ENCODE measurements around the gene GALNT12. TPM values are rescaled to one million over a fixed set of nuclear protein-coding genes. Genes with fewer than 3 reads are reported as not detected.

GALNT12 gene
- total RNA-seq, 1 donor from 2014 or later = 12.9 TPM

DNA sequence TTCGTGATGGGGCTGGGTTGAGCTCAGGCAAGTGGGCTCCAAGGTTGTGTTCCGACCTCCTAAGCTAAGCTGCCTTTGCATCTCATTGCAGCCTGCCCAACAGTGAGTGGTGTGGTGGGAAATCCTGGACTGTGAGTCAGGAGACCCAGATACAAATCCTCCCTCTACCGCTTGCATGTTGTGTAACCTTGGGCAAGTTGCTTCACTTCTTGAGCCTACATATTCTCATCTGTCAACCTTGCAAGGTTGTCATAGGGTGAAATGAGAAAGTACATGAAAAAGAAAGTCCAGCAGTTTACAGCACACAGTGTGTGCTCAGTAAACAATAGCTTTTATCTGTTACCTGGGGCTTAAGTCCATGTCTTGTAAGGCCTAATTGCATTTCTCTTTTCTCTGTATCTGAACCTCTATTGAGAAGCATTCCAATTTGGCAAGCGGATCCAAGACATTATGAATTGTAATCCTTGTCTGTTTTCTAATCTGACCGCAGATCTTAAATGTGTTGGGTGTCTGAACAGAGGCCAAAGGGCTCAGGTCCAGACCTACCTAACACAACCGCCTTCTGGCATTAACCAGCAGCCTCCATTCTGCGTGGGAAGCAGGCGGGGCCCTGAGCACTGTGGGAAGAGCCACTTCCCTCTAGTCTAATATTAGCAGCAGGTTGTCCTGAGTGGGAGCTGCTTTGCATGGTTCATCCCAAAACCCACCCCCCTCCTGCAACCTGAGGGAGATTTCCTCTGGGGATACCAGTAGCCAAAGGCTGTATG lies 1.8 kb upstream of the GALNT12 start:
- H3K27ac Mint-ChIP-seq = no peak overlapping the region
- H3K36me3 Mint-ChIP-seq (ENCODE audit: insufficient read depth) = no peaks in the 10 kb centered on the region
- TF ChIP-seq, protein P1, sequence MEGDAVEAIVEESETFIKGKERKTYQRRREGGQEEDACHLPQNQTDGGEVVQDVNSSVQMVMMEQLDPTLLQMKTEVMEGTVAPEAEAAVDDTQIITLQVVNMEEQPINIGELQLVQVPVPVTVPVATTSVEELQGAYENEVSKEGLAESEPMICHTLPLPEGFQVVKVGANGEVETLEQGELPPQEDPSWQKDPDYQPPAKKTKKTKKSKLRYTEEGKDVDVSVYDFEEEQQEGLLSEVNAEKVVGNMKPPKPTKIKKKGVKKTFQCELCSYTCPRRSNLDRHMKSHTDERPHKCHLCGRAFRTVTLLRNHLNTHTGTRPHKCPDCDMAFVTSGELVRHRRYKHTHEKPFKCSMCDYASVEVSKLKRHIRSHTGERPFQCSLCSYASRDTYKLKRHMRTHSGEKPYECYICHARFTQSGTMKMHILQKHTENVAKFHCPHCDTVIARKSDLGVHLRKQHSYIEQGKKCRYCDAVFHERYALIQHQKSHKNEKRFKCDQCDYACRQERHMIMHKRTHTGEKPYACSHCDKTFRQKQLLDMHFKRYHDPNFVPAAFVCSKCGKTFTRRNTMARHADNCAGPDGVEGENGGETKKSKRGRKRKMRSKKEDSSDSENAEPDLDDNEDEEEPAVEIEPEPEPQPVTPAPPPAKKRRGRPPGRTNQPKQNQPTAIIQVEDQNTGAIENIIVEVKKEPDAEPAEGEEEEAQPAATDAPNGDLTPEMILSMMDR (IDR thresholded peaks at IDR 0.05; ENCODE audit: unreplicated experiment) = no peak
- DNase-seq (ENCODE audit: low spot score, unreplicated experiment) = no peak
- H3K4me1 Mint-ChIP-seq (ENCODE audit: low read depth) = peaks cover 41% of the 10 kb centered on the region
- H3K27me3 Mint-ChIP-seq = peaks cover 27% of the 10 kb centered on the region
- no peak overlapping the region for H3K4me3 Mint-ChIP-seq (ENCODE audit: low read depth)
- no peaks in the 10 kb centered on the region for H3K9me3 Mint-ChIP-seq (ENCODE audit: low read depth)

DNA sequence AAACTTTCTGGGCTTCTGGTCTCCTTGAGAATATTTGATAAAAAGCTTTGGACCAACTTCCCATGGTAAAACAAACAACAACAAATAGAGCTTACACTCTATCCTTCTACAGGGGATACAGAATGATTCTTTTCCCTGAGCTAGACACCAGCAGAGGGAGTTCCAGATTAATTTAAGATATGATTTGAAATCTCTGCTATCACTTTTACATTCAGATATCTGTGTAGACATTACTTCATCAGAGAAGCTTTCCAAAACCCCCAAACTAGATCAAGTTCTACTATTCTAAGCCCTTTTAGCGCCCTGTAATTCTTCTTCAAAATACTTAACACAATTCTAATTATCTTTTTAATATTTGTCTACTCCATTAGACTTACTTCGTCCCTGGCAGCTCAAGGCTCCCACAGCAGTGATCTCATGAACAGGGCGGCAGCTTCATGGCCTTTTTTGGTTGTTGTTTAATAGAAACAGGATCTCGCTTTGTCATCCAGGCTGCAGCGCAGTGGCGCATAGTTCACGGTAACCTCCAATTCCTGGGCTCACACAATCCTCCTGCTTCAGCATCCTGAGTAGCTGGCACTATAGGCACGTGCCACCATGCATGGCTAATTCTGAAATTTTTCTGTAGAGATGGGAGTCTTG lies 955 bp upstream of the GALNT12 start:
- H3K4me1 Mint-ChIP-seq (ENCODE audit: low read depth) = peaks cover 41% of the 10 kb centered on the region
- H3K9me3 Mint-ChIP-seq (ENCODE audit: low read depth) = no peaks in the 10 kb centered on the region
- TF ChIP-seq, protein P1 (IDR thresholded peaks at IDR 0.05; ENCODE audit: unreplicated experiment) = peak; percentile 12
- peak overlapping the region; percentile 78 for H3K4me3 Mint-ChIP-seq (ENCODE audit: low read depth)
- no peaks in the 10 kb centered on the region for H3K36me3 Mint-ChIP-seq (ENCODE audit: insufficient read depth)
- no peak overlapping the region for H3K27ac Mint-ChIP-seq
- peaks cover 27% of the 10 kb centered on the region for H3K27me3 Mint-ChIP-seq
- DNase-seq (ENCODE audit: low spot score, unreplicated experiment) = no peak

DNA sequence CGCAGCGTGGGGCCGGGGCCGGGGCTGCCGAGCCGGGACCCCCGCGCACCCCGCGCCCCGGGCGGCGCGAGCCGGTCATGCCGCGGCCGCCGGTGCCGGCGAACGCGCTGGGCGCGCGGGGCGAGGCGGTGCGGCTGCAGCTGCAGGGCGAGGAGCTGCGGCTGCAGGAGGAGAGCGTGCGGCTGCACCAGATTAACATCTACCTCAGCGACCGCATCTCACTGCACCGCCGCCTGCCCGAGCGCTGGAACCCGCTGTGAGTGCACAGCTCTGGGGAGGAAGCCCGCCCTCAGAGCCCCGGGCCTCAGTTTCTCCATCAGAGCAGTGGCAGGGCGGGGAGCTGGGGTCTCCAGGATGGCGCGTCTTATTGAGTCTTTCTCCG lies 335 bp downstream of the GALNT12 start:
- Mint-ChIP-seq H3K36me3 (ENCODE audit: insufficient read depth) (no peaks in the 10 kb centered on the region), H3K4me3 (ENCODE audit: low read depth) (peak overlapping the region; percentile 72), H3K9me3 (ENCODE audit: low read depth) (no peaks in the 10 kb centered on the region), H3K27me3 (peaks cover 25% of the 10 kb centered on the region), H3K4me1 (ENCODE audit: low read depth) (peaks cover 41% of the 10 kb centered on the region), H3K27ac (no peak overlapping the region)
- DNase-seq (ENCODE audit: low spot score, unreplicated experiment) = no peak
- TF ChIP-seq, protein P1 (IDR thresholded peaks at IDR 0.05; ENCODE audit: unreplicated experiment) = no peak

DNA sequence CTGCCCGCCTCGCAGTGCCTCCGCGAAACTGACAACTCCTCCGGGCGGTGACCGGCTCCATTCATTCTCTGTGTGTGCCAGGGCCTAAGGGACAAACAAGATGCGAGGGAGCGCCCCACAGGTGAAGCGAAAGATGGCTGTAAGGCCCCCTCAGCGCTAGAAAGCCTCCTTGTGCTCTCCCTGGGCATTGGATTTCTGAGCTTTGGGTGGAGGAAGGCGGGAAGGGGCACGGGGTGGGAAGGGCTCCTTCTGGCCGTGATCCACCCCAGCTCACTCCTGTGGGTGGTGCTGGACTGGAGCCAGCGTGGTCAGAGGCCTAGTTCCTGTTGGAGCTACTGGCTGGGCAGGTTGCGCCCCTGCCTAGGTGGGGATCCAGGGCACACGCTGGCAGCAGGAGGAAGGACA lies 943 bp downstream of the GALNT12 start:
- H3K9me3 Mint-ChIP-seq (ENCODE audit: low read depth) = no peaks in the 10 kb centered on the region
- DNase-seq (ENCODE audit: low spot score, unreplicated experiment) = no peak
- no peaks in the 10 kb centered on the region for H3K36me3 Mint-ChIP-seq (ENCODE audit: insufficient read depth)
- peak overlapping the region; percentile 72 for H3K4me3 Mint-ChIP-seq (ENCODE audit: low read depth)
- peaks cover 39% of the 10 kb centered on the region for H3K4me1 Mint-ChIP-seq (ENCODE audit: low read depth)
- peak overlapping the region; percentile 72 for H3K27ac Mint-ChIP-seq
- TF ChIP-seq, protein P1 (IDR thresholded peaks at IDR 0.05; ENCODE audit: unreplicated experiment) = no peak
- peaks cover 25% of the 10 kb centered on the region for H3K27me3 Mint-ChIP-seq

DNA sequence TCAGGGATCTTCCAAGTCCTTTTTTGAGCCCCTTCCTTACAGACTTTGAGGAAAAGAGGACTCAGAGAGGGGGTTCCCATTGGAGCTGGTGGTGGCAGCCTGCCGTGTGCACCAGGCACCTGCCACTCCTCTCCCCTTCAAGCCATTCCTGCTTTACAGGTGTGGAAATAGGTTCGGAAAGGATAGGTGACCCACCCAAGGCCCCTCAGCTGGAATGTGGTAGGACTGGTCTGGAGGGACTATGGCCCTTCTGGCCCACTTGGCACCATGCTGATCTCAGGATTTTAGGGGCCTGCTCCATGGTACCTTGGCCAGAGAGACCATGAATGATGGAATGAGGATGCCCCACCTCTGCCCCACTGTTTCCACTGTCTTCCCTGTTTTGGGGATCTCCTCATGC lies 1.4 kb downstream of the GALNT12 start:
- Mint-ChIP-seq H3K4me3 (ENCODE audit: low read depth) (peak overlapping the region; percentile 72), H3K9me3 (ENCODE audit: low read depth) (no peaks in the 10 kb centered on the region), H3K36me3 (ENCODE audit: insufficient read depth) (no peaks in the 10 kb centered on the region), H3K4me1 (ENCODE audit: low read depth) (peaks cover 37% of the 10 kb centered on the region), H3K27ac (no peak overlapping the region), H3K27me3 (peaks cover 25% of the 10 kb centered on the region)
- DNase-seq (ENCODE audit: low spot score, unreplicated experiment) = no peak
- TF ChIP-seq, protein P1 (IDR thresholded peaks at IDR 0.05; ENCODE audit: unreplicated experiment) = no peak

Data from progenitor cell of endocrine pancreas (in vitro differentiated cells).